GM15510 (cell line): ENCODE measurements around the gene PALLD.

Source experiments
- POLR2A ChIP-seq: IDR thresholded peaks from 3 replicates; pipeline ENCODE4 v1.6.1; 2011; ENCODE audit warnings: borderline replicate concordance; ENCODE audit not compliant: insufficient read length; ENCODE audit errors: extremely low read depth

The PALLD gene

GRCh38 chr4:168842186-168842585 lies 345.3 kb downstream of the PALLD start:
- no peak for TF ChIP-seq POLR2A

DNA sequence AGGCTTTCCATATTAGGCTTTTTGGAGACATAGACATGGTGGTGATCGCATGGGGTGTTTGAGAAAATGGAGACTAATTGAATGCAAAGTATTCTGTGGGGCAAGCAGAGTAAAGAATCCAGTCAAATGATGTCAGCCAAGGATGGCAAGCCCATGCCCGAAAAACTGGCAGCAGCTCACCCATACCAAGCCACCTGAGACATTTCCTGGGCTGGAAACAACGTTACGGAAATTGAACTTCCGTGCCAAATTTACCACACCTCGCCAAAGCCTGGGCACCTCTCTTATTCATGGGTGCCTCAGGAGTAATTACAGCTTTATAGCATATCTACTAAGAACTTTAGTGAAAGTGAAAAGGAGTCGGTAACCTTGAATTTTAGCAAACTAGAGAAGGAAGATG lies 346.8 kb downstream of the PALLD start:
- TF ChIP-seq POLR2A: no peak

DNA sequence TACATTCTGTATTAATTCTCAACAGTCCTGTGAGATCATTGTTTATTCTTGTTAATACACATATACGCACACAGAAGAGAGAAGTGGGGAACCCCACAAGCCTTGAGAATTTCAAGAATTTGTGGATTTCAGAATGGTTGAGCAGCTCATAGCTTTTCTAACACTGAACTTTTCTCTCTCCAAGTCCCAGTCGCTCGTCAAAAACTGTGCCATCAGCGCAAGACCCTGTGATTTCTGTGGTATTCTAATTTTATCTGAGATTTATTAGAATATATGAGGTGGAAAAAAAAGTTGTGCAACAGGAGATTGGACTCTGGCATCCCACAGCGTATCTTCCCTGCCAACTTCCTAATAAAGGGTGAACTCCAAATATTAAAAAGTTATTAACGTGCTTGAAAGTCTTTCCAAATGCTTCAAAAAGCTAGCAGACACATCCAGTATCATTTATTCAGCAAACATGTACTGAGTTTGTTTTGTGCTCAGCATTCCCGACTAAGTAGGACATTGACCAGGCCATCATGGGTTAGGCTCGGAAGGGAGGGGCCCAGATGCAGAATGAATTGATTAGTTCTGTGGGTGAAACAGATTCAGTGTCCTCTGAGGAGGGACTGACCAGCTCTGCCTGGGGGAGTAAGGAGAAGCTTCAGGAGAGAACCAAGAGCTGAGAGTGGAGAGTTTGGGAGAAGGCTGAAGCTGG lies 347.6 kb downstream of the PALLD start:
- no peak for TF ChIP-seq POLR2A

- TF ChIP-seq POLR2A: no peak
These were observed 349.0 kb downstream of the PALLD start for GRCh38 chr4:168845897-168846296.

- TF ChIP-seq POLR2A: no peak
These were observed 349.6 kb downstream of the PALLD start for GRCh38 chr4:168846414-168846813.

DNA sequence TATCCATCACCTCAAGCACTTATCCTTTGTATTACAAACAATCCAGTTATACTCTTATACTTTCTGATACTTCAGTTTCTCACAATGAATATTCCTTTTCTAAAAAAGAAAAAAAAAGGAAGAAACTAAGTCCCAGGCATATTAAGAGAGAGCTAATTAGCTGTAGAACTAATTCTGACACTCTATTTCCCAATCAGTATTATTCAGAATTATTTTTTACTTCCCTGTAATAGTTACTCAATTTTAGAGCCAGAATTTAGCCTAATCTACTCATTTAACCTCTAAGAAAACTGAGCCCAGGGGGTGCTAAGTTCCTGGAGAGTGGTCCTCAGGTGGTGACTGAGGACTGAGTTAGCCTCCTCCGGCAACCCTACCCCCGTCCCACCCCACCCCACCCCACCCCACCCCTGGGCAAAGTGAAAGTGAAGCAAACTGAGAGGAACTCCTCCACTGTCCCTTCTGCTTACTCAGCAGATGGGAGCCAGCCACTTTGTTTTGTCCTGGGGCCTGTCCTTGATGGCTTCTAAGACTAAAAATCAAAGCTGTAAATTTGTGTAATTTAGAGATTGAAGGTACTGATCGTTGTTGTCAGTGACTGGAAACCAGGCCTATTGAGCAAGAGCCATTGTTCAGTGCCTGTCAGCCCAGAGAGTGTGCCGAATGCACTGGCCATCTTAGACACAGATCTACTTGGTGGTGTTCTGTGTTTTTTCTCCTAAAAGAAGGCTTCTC lies 351.1 kb downstream of the PALLD start:
- TF ChIP-seq POLR2A: no peak

DNA sequence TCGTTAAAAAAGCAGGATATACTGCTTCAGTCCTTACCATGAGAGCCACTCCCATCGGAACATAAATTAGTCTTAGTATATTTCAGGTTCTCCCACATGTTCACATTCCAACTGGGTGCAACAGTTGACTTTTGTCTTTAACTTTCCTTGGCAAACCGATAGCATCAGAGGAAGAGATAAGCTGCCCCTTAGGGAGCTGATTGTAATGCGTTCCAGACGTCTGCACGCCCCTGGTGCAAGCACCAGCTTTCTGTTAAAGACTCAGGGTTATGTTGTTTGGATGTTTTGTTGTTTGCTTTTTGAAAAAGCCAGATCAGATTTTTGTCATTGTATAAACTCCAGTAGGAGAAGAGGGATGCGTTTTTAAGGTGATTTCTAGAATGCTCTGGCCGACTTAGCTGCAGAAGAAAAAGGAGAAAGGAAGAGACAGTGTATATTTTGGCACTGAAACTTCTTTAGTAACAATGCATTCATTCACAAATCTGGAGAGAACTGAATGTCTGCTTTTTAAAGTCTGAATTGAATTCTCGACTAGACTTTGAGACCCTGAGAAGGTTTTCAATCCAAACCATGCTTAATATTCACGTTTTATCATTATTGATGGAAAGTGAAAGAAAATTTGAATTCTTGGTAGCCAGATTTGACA lies 352.3 kb downstream of the PALLD start:
- TF ChIP-seq POLR2A: no peak

DNA sequence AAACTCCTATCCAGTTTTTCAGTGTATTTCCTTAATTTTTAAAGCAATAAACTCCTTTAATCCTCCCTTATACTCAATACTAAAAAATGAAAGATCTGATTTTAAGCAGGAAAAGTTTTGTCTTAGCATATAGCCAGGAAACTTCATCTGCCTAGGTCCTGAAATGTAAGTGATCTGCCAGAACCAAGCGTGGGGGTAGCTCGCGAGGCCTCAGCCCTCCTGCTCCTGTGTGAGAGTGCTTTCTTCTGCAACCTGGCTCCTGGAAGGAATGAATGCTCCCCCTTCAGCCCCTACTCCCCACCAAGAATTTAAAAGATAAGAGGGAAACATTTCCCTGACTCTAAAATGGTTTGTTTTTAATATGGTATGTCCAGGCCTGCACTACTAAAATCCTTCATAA lies 353.1 kb downstream of the PALLD start:
- TF ChIP-seq POLR2A: no peak

DNA sequence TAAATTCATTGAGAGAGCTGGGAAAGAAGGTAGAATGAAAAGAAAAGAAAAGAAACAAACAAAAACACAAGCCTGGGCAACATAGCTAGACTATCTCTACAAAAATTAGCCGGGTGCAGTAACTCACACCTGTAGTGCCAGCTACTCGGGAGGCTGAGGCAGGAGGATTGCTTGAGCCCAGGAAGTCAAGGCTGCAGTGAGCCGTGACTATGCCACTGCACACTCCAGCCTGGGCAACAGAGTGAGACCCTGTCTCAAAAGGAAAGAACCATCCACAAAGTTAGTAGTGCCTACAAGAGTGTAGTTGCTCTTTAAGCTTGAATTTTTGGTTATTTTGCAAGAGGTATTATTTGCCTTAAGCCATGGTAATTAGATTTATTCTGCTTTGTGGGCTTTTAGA lies 355.5 kb downstream of the PALLD start:
- no peak for TF ChIP-seq POLR2A

- TF ChIP-seq POLR2A: no peak
These were observed 356.3 kb downstream of the PALLD start for GRCh38 chr4:168852933-168853713.

GRCh38 chr4:168853770-168854169 lies 356.9 kb downstream of the PALLD start:
- TF ChIP-seq POLR2A: no peak

DNA sequence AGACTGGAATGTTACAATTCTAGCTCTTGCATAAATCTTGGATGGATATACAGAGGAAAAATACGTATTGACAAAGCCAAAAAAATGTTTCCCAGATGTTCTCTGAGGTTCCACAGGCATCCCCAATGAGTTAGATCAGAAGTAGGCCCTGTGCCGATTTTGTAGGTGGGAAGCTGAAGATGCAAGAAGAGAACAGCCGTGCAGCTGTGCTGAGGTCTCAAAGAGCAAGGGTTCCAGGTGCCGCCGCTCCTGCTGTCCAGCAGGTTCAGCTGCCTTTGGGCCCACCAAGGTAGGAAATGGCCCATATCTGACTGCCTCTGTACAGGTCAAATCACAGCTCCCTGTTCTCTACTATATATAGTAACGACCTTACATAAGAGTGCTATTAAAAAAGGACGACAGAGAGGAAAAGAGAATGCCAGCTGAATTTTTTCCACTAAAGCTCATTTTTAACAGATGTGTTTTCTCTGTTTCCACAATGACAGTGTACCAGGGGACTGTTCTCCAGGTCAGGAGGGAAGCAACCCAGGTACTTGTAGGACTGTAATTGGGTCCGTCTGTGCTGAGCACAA lies 357.6 kb downstream of the PALLD start:
- TF ChIP-seq POLR2A: no peak

- no peak for TF ChIP-seq POLR2A
These were observed 359.5 kb downstream of the PALLD start for GRCh38 chr4:168856312-168856711.

- TF ChIP-seq POLR2A: no peak
These were observed 360.2 kb downstream of the PALLD start for GRCh38 chr4:168857009-168857408.
